ENCODE measurements around the gene ARHGAP28. TPM values are rescaled to one million over a fixed set of nuclear protein-coding genes. Genes with fewer than 3 reads are reported as not detected.
"Not testable (repeated sequence)": the region's sequence is repeated elsewhere in the genome, so short reads cannot be mapped to it uniquely, and the experiment has no call there.

The ARHGAP28 gene
- total RNA-seq, 1 experiment from 2014 or later = 0.99 TPM

- Histone ChIP-seq H3K27me3 (no peaks in the 10 kb centered on the region), H3K9me3 (no peaks in the 10 kb centered on the region), H3K36me3 (no peaks in the 10 kb centered on the region), H3K4me3 (no peak overlapping the region)
- DNase-seq = no peak
Measured at GRCh38 chr18:6785001-6785400, 55.5 kb downstream of the ARHGAP28 start.

- no peak for DNase-seq
- no peaks in the 10 kb centered on the region for H3K27me3 ChIP-seq
- no peaks in the 10 kb centered on the region for H3K9me3 ChIP-seq
- H3K4me3 ChIP-seq = no peak overlapping the region
- H3K36me3 ChIP-seq = no peaks in the 10 kb centered on the region
Measured at GRCh38 chr18:6785411-6785810, 55.9 kb downstream of the ARHGAP28 start.

GRCh38 chr18:6792391-6792790, 62.9 kb downstream of the ARHGAP28 start:
- Histone ChIP-seq H3K9me3 (no peaks in the 10 kb centered on the region), H3K4me3 (no peak overlapping the region), H3K27me3 (no peaks in the 10 kb centered on the region), H3K36me3 (no peaks in the 10 kb centered on the region)
- no peak for DNase-seq

GRCh38 chr18:6793455-6793854, 63.9 kb downstream of the ARHGAP28 start:
- Histone ChIP-seq H3K27me3 (no peaks in the 10 kb centered on the region), H3K9me3 (no peaks in the 10 kb centered on the region), H3K36me3 (no peaks in the 10 kb centered on the region), H3K4me3 (no peak overlapping the region)
- no peak for DNase-seq

- Histone ChIP-seq H3K4me3 (no peak overlapping the region), H3K9me3 (no peaks in the 10 kb centered on the region), H3K36me3 (no peaks in the 10 kb centered on the region), H3K27me3 (no peaks in the 10 kb centered on the region)
- DNase-seq = no peak
Measured at GRCh38 chr18:6793986-6794385, 64.5 kb downstream of the ARHGAP28 start.

- no peaks in the 10 kb centered on the region for H3K36me3 ChIP-seq
- no peak overlapping the region for H3K4me3 ChIP-seq
- H3K27me3 ChIP-seq = no peaks in the 10 kb centered on the region
- DNase-seq = peak; percentile 16
- H3K9me3 ChIP-seq = no peaks in the 10 kb centered on the region
Measured at GRCh38 chr18:6795307-6795706, 65.8 kb downstream of the ARHGAP28 start.

GRCh38 chr18:6796511-6796910, 67.0 kb downstream of the ARHGAP28 start:
- no peak for DNase-seq
- no peaks in the 10 kb centered on the region for H3K9me3 ChIP-seq
- H3K36me3 ChIP-seq = no peaks in the 10 kb centered on the region
- no peaks in the 10 kb centered on the region for H3K27me3 ChIP-seq
- H3K4me3 ChIP-seq = no peak overlapping the region

GRCh38 chr18:6797171-6797570, 67.7 kb downstream of the ARHGAP28 start:
- no peaks in the 10 kb centered on the region for H3K27me3 ChIP-seq
- no peak for DNase-seq
- H3K36me3 ChIP-seq = no peaks in the 10 kb centered on the region
- H3K4me3 ChIP-seq = no peak overlapping the region
- no peaks in the 10 kb centered on the region for H3K9me3 ChIP-seq

- H3K4me3 ChIP-seq = no peak overlapping the region
Measured at GRCh38 chr18:6798896-6799295, 69.4 kb downstream of the ARHGAP28 start.

GRCh38 chr18:6800309-6800708, 70.8 kb downstream of the ARHGAP28 start:
- not testable (repeated sequence) for H3K36me3 ChIP-seq, H3K9me3 ChIP-seq, DNase-seq, H3K27me3 ChIP-seq, H3K4me3 ChIP-seq

More at GRCh38 chr18:6798896-6799295, 69.4 kb downstream of the ARHGAP28 start:
- no peak for DNase-seq
- no peaks in the 10 kb centered on the region for H3K9me3 ChIP-seq
- no peaks in the 10 kb centered on the region for H3K27me3 ChIP-seq
- no peaks in the 10 kb centered on the region for H3K36me3 ChIP-seq

- Histone ChIP-seq H3K27me3 (no peaks in the 10 kb centered on the region), H3K36me3 (no peaks in the 10 kb centered on the region), H3K4me3 (no peak overlapping the region), H3K9me3 (no peaks in the 10 kb centered on the region)
- DNase-seq = no peak
Measured at GRCh38 chr18:6807515-6808257, 78.2 kb downstream of the ARHGAP28 start.

GRCh38 chr18:6810191-6810590, 80.7 kb downstream of the ARHGAP28 start:
- DNase-seq = no peak
- H3K9me3 ChIP-seq = no peaks in the 10 kb centered on the region
- H3K4me3 ChIP-seq = no peak overlapping the region
- H3K36me3 ChIP-seq = no peaks in the 10 kb centered on the region
- H3K27me3 ChIP-seq = no peaks in the 10 kb centered on the region

- DNase-seq = no peak
- no peaks in the 10 kb centered on the region for H3K36me3 ChIP-seq
- no peaks in the 10 kb centered on the region for H3K9me3 ChIP-seq
- H3K4me3 ChIP-seq = no peak overlapping the region
- no peaks in the 10 kb centered on the region for H3K27me3 ChIP-seq
Measured at GRCh38 chr18:6811816-6812215, 82.3 kb downstream of the ARHGAP28 start.

GRCh38 chr18:6814882-6815425, 85.4 kb downstream of the ARHGAP28 start:
- H3K36me3 ChIP-seq = no peaks in the 10 kb centered on the region
- H3K4me3 ChIP-seq = no peak overlapping the region
- H3K27me3 ChIP-seq = no peaks in the 10 kb centered on the region
- DNase-seq = no peak
- H3K9me3 ChIP-seq = no peaks in the 10 kb centered on the region

- no peaks in the 10 kb centered on the region for H3K36me3 ChIP-seq
Measured at GRCh38 chr18:6816154-6816553, 86.6 kb downstream of the ARHGAP28 start.

GRCh38 chr18:6819332-6819731, 89.8 kb downstream of the ARHGAP28 start:
- no peaks in the 10 kb centered on the region for H3K9me3 ChIP-seq
- DNase-seq = no peak
- H3K4me3 ChIP-seq = no peak overlapping the region
- H3K36me3 ChIP-seq = no peaks in the 10 kb centered on the region
- no peaks in the 10 kb centered on the region for H3K27me3 ChIP-seq

More at GRCh38 chr18:6816154-6816553, 86.6 kb downstream of the ARHGAP28 start:
- Histone ChIP-seq H3K4me3 (no peak overlapping the region), H3K9me3 (no peaks in the 10 kb centered on the region), H3K27me3 (no peaks in the 10 kb centered on the region)
- no peak for DNase-seq

GRCh38 chr18:6820314-6820713, 90.8 kb downstream of the ARHGAP28 start:
- Histone ChIP-seq H3K4me3 (no peak overlapping the region), H3K9me3 (no peaks in the 10 kb centered on the region), H3K36me3 (no peaks in the 10 kb centered on the region), H3K27me3 (no peaks in the 10 kb centered on the region)
- no peak for DNase-seq

- H3K27me3 ChIP-seq = no peaks in the 10 kb centered on the region
- no peaks in the 10 kb centered on the region for H3K9me3 ChIP-seq
- no peak overlapping the region for H3K4me3 ChIP-seq
- H3K36me3 ChIP-seq = no peaks in the 10 kb centered on the region
- DNase-seq = no peak
Measured at GRCh38 chr18:6821356-6821755, 91.8 kb downstream of the ARHGAP28 start.

Data from MG63 (cell line).